ENCODE measurements around the gene CDH13.
A peak's percentile ranks its signal among the peaks of the same experiment; 100 is the strongest.

The CDH13 gene

GRCh38 chr16:82730901-82731300, 104.1 kb downstream of the CDH13 start:
- DNase-seq (ENCODE audit: low read depth), result no peak
- no peak overlapping the region for H3K4me3 ChIP-seq (ENCODE audit: low read depth, low read length)
- no peak for TF ChIP-seq CTCF (IDR thresholded peaks at IDR 0.05; ENCODE audit: control insufficient read depth, extremely low read depth, insufficient read depth)

GRCh38 chr16:82732461-82732860, 105.7 kb downstream of the CDH13 start:
- no peak overlapping the region for H3K4me3 ChIP-seq (ENCODE audit: low read depth, low read length)
- no peak for TF ChIP-seq CTCF (IDR thresholded peaks at IDR 0.05; ENCODE audit: control insufficient read depth, extremely low read depth, insufficient read depth)
- DNase-seq (ENCODE audit: low read depth), result no peak

GRCh38 chr16:82735186-82735585, 108.4 kb downstream of the CDH13 start:
- no peak for DNase-seq (ENCODE audit: low read depth)

GRCh38 chr16:82735673-82736091, 108.9 kb downstream of the CDH13 start:
- no peak for TF ChIP-seq CTCF (IDR thresholded peaks at IDR 0.05; ENCODE audit: control insufficient read depth, extremely low read depth, insufficient read depth)
- DNase-seq (ENCODE audit: low read depth), result no peak
- H3K4me3 ChIP-seq (ENCODE audit: low read depth, low read length), result no peak overlapping the region

More at GRCh38 chr16:82735186-82735585, 108.4 kb downstream of the CDH13 start:
- no peak overlapping the region for H3K4me3 ChIP-seq (ENCODE audit: low read depth, low read length)
- no peak for TF ChIP-seq CTCF (IDR thresholded peaks at IDR 0.05; ENCODE audit: control insufficient read depth, extremely low read depth, insufficient read depth)

GRCh38 chr16:82736224-82736623, 109.5 kb downstream of the CDH13 start:
- no peak overlapping the region for H3K4me3 ChIP-seq (ENCODE audit: low read depth, low read length)
- no peak for TF ChIP-seq CTCF (IDR thresholded peaks at IDR 0.05; ENCODE audit: control insufficient read depth, extremely low read depth, insufficient read depth)
- DNase-seq (ENCODE audit: low read depth), result no peak

GRCh38 chr16:82738699-82739098, 111.9 kb downstream of the CDH13 start:
- no peak for DNase-seq (ENCODE audit: low read depth)
- 0 out of 2 replicates have a peak, but pooled peaks have one; percentile 9 for TF ChIP-seq CTCF (IDR thresholded peaks at IDR 0.05; ENCODE audit: control insufficient read depth, extremely low read depth, insufficient read depth)
- H3K4me3 ChIP-seq (ENCODE audit: low read depth, low read length), result no peak overlapping the region

- no peak for TF ChIP-seq CTCF (IDR thresholded peaks at IDR 0.05; ENCODE audit: control insufficient read depth, extremely low read depth, insufficient read depth)
- H3K4me3 ChIP-seq (ENCODE audit: low read depth, low read length), result no peak overlapping the region
- no peak for DNase-seq (ENCODE audit: low read depth)
Measured at GRCh38 chr16:82741073-82741615, 114.4 kb downstream of the CDH13 start.

Measured in LNCaP clone FGC (cell line).